Right lobe of liver (tissue), 6 donors: ENCODE data around the gene KDM2B. TPM values are rescaled to one million over a fixed set of nuclear protein-coding genes. Genes with fewer than 3 reads are reported as not detected.

Experiments
- ATAC-seq, 4 donors: fragments of 200-7000 bp; cut with Tn5 transposase; one replicate each; pipeline ENCODE4 v1.9.1; 2020; ENCODE audit warnings: mild to moderate bottlenecking in 4 of 4, moderate library complexity in 4 of 4
- DNase-seq, 3 donors: peaks; one replicate each; pipeline ENCODE4 v3.0.0-alpha.2; 2020
- H3K27ac ChIP-seq, 3 donors: fragments of 200-600 bp; one replicate each; pipeline ENCODE4 v1.8.0; 2022
- H3K27me3 ChIP-seq, 2 donors: fragments of 200-600 bp; one replicate each; pipeline ENCODE4 v1.8.0; 2022
- H3K36me3 ChIP-seq, 4 donors: fragments of 200-600 bp; sonication (generic) in 1 of 4; one replicate each; pipeline versions ENCODE4 v1.5.1 to v1.8.0; 2017 to 2022; ENCODE audit warnings: control low read depth in 1 of 4
- H3K4me1 ChIP-seq, 4 donors: fragments of 200-600 bp; sonication (generic) in 1 of 4; one replicate each; pipeline versions ENCODE4 v1.5.1 to v1.8.0; 2017 to 2022; ENCODE audit warnings: control low read depth in 1 of 4
- H3K4me3 ChIP-seq, 3 donors: fragments of 200-600 bp; one replicate each; pipeline ENCODE4 v1.8.0; 2022
- H3K9me3 ChIP-seq, 4 donors: fragments of 200-600 bp; sonication (generic) in 1 of 4; one replicate each; pipeline versions ENCODE4 v1.5.1 to v1.8.0; 2017 to 2022; ENCODE audit warnings: control low read depth in 1 of 4
- CTCF ChIP-seq, 4 donors: fragments of 200-600 bp in 3 of 4; fragments of 450-650 bp in 1 of 4; IDR thresholded peaks; one replicate each; pipeline versions ENCODE4 v1.5.1 to v1.8.0; 2016 to 2022; ENCODE audit warnings: antibody characterized with exemption in 4 of 4, mild to moderate bottlenecking in 2 of 4
- POLR2A ChIP-seq: fragments of 450-650 bp; IDR thresholded peaks from one replicate; pipeline ENCODE4 v1.6.1; 2017; ENCODE audit warnings: antibody characterized with exemption, mild to moderate bottlenecking
- WGBS: methylation state at CpG from one replicate; pipeline ENCODE4 v1.1.6; 2018; ENCODE audit warnings: low coverage, low lambda C conversion rate; ENCODE audit not compliant: insufficient coverage; ENCODE audit errors: missing lambda C conversion rate; 5-methylcytosine and 5-hydroxymethylcytosine counted together
- intact Hi-C, 2 donors: fragments of 100-400 bp; cut with DNase I; formaldehyde crosslinking; loops; one replicate each; pipeline versions ENCODE4 v1.11.2 to v1.14.1; 2022
- total RNA-seq, 6 experiments: library from RNA; depleted of rRNA in 2 of 6; stranded (reverse); fragments of >200 nt in 2 of 6; fragmentation: NEBNext Ultra II Directional in 3 of 6; extraction: Animal tissue kit (Norgen Biotek cat#: 25700) in 3 of 6; gene quantifications; one replicate each; pipeline versions ENCODE4 v1.1.0 to v1.2.4, GENCODE V29; 2016 to 2023
- donor health status: DM: no; HTN: yes; CAD: no.
- donor health status: DM: no; HTN: no; CAD: no.
- donor health status: DM: no; HTN: no; CAD: no.
- donor health status: DM: no; HTN: yes; CAD: no.
- donor health status: DM: no; HTN: yes; CAD: no.

KDM2B gene
- total RNA-seq, 6 experiments from 2014 or later, result 4.8 to 22.8 (median 9.8) TPM

- H3K4me3 ChIP-seq, result no peak overlapping the region
- peak overlapping the region in 2 of 3 donors; percentile 24 to 44 for H3K27ac ChIP-seq
- 8% methylated on average over 3 of the region's 17 CpGs for WGBS
- H3K36me3 ChIP-seq, result peaks cover 0 to 9% (median 0%) of the 10 kb centered on the region in 4 donors
- ATAC-seq, result peak; percentile 74 to 94 (median 82)
- no peaks in the 10 kb centered on the region for H3K27me3 ChIP-seq
- intact Hi-C loops, result no loop called here
- DNase-seq, result peak; percentile 85 to 95 (median 94)
- peaks cover 0 to 34% (median 12%) of the 10 kb centered on the region in 4 donors for H3K4me1 ChIP-seq
- H3K9me3 ChIP-seq, result no peaks in the 10 kb centered on the region
- no peak for TF ChIP-seq POLR2A
- peak in 3 of 4 donors; percentile 7 to 24 (median 16) for TF ChIP-seq CTCF (IDR thresholded peaks at IDR 0.05)
These were observed 67.2 kb downstream of the KDM2B start for GRCh38 chr12:121513464-121514183.

GRCh38 chr12:121512561-121512960 is 68.3 kb downstream of the KDM2B start:
- WGBS, result 52% methylated on average over 2 of the region's 12 CpGs
- no peak for TF ChIP-seq POLR2A
- TF ChIP-seq CTCF (IDR thresholded peaks at IDR 0.05), result no peak
- ATAC-seq, result no peak
- Histone ChIP-seq H3K4me1 (peaks cover 0 to 24% (median 7%) of the 10 kb centered on the region in 4 donors), H3K4me3 (no peak overlapping the region), H3K27me3 (no peaks in the 10 kb centered on the region), H3K9me3 (no peaks in the 10 kb centered on the region), H3K27ac (no peak overlapping the region), H3K36me3 (peaks cover 0 to 9% (median 0%) of the 10 kb centered on the region in 4 donors)
- no peak for DNase-seq
- intact Hi-C loops, result no loop called here

- Histone ChIP-seq H3K4me3 (no peak overlapping the region), H3K27me3 (no peaks in the 10 kb centered on the region), H3K36me3 (peaks cover 0 to 9% (median 0%) of the 10 kb centered on the region in 4 donors), H3K4me1 (peaks cover 0 to 18% (median 4%) of the 10 kb centered on the region in 4 donors), H3K9me3 (no peaks in the 10 kb centered on the region), H3K27ac (no peak overlapping the region)
- ATAC-seq (no peak), DNase-seq (no peak)
- no peak for TF ChIP-seq POLR2A
- no peak for TF ChIP-seq CTCF (IDR thresholded peaks at IDR 0.05)
- WGBS, result 83% methylated on average over 9 of the region's 12 CpGs
- intact Hi-C loops, result no loop called here
These were observed 68.9 kb downstream of the KDM2B start for GRCh38 chr12:121511916-121512315.

GRCh38 chr12:121509339-121509738 is 71.5 kb downstream of the KDM2B start:
- WGBS, result 80% methylated on average over 2 of the region's 16 CpGs
- H3K36me3 ChIP-seq, result peaks cover 0 to 9% (median 0%) of the 10 kb centered on the region in 4 donors
- ATAC-seq, result no peak
- no peak overlapping the region for H3K27ac ChIP-seq
- DNase-seq, result no peak
- intact Hi-C loops, result loop anchor here in 1 of 2 donors (10.0 kb wide), 2 partner anchors 105 to 165 kb away; no protein-coding TSS in a partner anchor
- no peak overlapping the region for H3K4me3 ChIP-seq
- no peak for TF ChIP-seq POLR2A
- no peak for TF ChIP-seq CTCF (IDR thresholded peaks at IDR 0.05)
- no peaks in the 10 kb centered on the region for H3K27me3 ChIP-seq
- H3K4me1 ChIP-seq, result peaks cover 0 to 7% (median 0%) of the 10 kb centered on the region in 4 donors
- no peaks in the 10 kb centered on the region for H3K9me3 ChIP-seq
